HEK293 (cell line): ENCODE results near the gene SIAH2.

Experiments
- BCL11A ChIP-seq: fragments of 450-650 bp; formaldehyde crosslinking; IDR thresholded peaks from 2 replicates; pipeline ENCODE4 v1.5.1; 2016; ENCODE audit warnings: low read depth, missing biosample characterization, missing genetic modification characterization
- CTCF ChIP-seq: fragments of 450-650 bp; formaldehyde crosslinking; IDR thresholded peaks from 2 replicates; pipeline ENCODE4 v1.5.1; 2016; ENCODE audit warnings: missing biosample characterization, missing genetic modification characterization
- GLI4 ChIP-seq: fragments of 450-650 bp; formaldehyde crosslinking; IDR thresholded peaks from 2 replicates; pipeline ENCODE4 v1.5.1; 2016; ENCODE audit warnings: missing biosample characterization, missing genetic modification characterization
- REST ChIP-seq: fragments of 450-650 bp; formaldehyde crosslinking; IDR thresholded peaks from 2 replicates; pipeline ENCODE4 v1.5.1; 2016; ENCODE audit warnings: missing biosample characterization, missing genetic modification characterization
- SALL2 ChIP-seq: fragments of 450-650 bp; formaldehyde crosslinking; IDR thresholded peaks from 2 replicates; pipeline ENCODE4 v1.5.0; 2017; ENCODE audit warnings: missing biosample characterization, mild to moderate bottlenecking, missing genetic modification characterization, borderline replicate concordance
- ZBTB1 ChIP-seq: fragments of 450-650 bp; formaldehyde crosslinking; IDR thresholded peaks from 2 replicates; pipeline ENCODE4 v1.5.1; 2016; ENCODE audit warnings: missing biosample characterization, missing genetic modification characterization
- ZEB2 ChIP-seq: fragments of 450-650 bp; formaldehyde crosslinking; IDR thresholded peaks from 2 replicates; pipeline ENCODE4 v1.5.1; 2016; ENCODE audit warnings: missing biosample characterization, missing genetic modification characterization
- ZFP37 ChIP-seq: fragments of 450-650 bp; formaldehyde crosslinking; IDR thresholded peaks from 2 replicates; pipeline ENCODE4 v1.5.1; 2016; ENCODE audit warnings: missing biosample characterization, missing genetic modification characterization
- ZNF324 ChIP-seq: fragments of 450-650 bp; formaldehyde crosslinking; IDR thresholded peaks from 2 replicates; pipeline ENCODE4 v1.5.1; 2016; ENCODE audit warnings: missing biosample characterization, missing genetic modification characterization
- ZNF629 ChIP-seq: fragments of 450-650 bp; formaldehyde crosslinking; IDR thresholded peaks from 2 replicates; pipeline ENCODE4 v1.5.1; 2017; ENCODE audit warnings: missing biosample characterization, missing genetic modification characterization
- TF ChIP-seq, protein P1 (sequence below): fragments of 450-650 bp; formaldehyde crosslinking; IDR thresholded peaks from 2 replicates; pipeline ENCODE4; 2016; ENCODE audit warnings: missing biosample characterization, missing genetic modification characterization
- TF ChIP-seq, protein P2 (sequence below): fragments of 450-650 bp; formaldehyde crosslinking; optimal IDR thresholded peaks from 2 replicates; pipeline ENCODE3; 2016; ENCODE audit warnings: missing biosample characterization, mild to moderate bottlenecking, missing genetic modification characterization

DNA sequence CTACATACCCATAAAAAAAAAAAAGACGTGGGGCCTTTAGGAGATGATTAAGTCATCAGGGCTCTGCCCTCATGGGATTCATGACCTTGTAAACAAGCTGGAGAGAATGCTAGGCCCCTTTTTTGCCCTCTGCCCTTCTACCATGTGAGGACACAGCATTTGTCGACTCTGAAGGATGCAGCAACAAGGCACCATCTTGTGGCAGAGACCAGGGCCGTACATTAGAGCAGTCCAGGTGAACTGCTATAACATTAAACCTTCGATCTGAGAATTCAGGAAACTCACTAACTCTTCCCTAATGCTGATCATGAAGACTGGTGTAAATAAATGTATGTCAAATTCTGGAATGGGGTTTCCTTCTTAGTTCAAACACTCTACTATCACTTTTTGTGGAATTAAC lies 30.7 kb upstream of the SIAH2 start:
- TF ChIP-seq REST (tag by site-specific recombination) (no peak), ZFP37 (no peak), CTCF (no peak), ZNF324 (tag by site-specific recombination) (no peak), ZNF629 (tag by site-specific recombination) (no peak), ZBTB1 (tag by site-specific recombination) (no peak), SALL2 (tag by site-specific recombination) (no peak), GLI4 (tag by site-specific recombination) (no peak), ZEB2 (no peak), BCL11A (tag by site-specific recombination) (no peak)
- TF ChIP-seq, protein P1, sequence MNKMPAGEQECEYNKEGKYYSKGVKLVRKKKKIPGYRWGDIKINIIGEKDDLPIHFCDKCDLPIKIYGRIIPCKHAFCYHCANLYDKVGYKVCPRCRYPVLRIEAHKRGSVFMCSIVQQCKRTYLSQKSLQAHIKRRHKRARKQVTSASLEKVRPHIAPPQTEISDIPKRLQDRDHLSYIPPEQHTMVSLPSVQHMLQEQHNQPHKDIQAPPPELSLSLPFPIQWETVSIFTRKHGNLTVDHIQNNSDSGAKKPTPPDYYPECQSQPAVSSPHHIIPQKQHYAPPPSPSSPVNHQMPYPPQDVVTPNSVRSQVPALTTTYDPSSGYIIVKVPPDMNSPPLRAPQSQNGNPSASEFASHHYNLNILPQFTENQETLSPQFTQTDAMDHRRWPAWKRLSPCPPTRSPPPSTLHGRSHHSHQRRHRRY (tag by site-specific recombination) = no peak
- TF ChIP-seq, protein P2, sequence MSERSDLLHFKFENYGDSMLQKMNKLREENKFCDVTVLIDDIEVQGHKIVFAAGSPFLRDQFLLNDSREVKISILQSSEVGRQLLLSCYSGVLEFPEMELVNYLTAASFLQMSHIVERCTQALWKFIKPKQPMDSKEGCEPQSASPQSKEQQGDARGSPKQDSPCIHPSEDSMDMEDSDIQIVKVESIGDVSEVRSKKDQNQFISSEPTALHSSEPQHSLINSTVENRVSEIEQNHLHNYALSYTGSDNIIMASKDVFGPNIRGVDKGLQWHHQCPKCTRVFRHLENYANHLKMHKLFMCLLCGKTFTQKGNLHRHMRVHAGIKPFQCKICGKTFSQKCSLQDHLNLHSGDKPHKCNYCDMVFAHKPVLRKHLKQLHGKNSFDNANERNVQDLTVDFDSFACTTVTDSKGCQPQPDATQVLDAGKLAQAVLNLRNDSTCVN = no peak
